ENCODE data around the gene RET.

GRCh38 chr10:43120929-43121314 is 44.1 kb downstream of the RET start:
- TF ChIP-seq CTCF (IDR thresholded peaks at IDR 0.05) (no peak), POLR2AphosphoS5 (IDR thresholded peaks at IDR 0.05) (no peak), POLR2A (IDR thresholded peaks at IDR 0.05) (no peak), EP300 (IDR thresholded peaks at IDR 0.05) (no peak)
